ENCODE measurements around the gene FAM111B. TPM values are rescaled to one million over a fixed set of nuclear protein-coding genes. Genes with fewer than 3 reads are reported as not detected.

FAM111B gene
- total RNA-seq, 4 donors from 2014 or later, result 0.37 to 1.7 (median 0.40) TPM

DNA sequence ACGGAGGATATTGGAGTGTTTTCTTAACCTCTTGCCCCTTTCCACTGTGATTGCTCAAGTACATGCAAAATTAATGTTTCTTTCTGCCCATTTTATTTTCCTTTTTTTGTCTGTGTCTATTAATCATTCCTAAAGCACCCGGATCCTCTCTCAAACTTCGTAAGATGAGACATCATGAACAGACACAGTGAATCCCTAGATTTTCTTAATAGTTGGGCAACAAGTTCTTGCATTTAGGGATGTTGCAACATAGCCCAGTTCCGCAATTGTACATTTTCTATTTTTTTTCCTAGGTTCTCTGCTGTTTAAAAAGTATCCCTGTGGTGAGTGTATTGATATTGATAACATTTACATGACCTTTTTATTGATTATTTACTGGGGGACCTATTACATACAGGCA lies 38.5 kb downstream of the FAM111B start:
- H3K36me3 ChIP-seq, result peaks cover 0 to 6% (median 0%) of the 10 kb centered on the region in 4 donors
- TF ChIP-seq POLR2AphosphoS5 (IDR thresholded peaks at IDR 0.05) (peak in 1 of 3 donors; percentile 33), POLR2A (IDR thresholded peaks at IDR 0.05) (no peak)
- no peak for DNase-seq
- H3K27ac ChIP-seq, result peak overlapping the region; percentile 91 to 95 (median 94)
- 44 to 61% methylated on average over 4 of the region's 4 CpGs for WGBS, 2 donors (ENCODE audit: low coverage in 1 of 2)
- peak overlapping the region in 1 of 4 donors; percentile 77 for H3K4me3 ChIP-seq
- intact Hi-C loops (cut with DNase I; ENCODE audit: low total_unique reads), result no loop called here
- no peaks in the 10 kb centered on the region for H3K9me3 ChIP-seq
- in situ Hi-C loops (cut with MboI; ENCODE audit: low pct_ligation_motif_present in 1 of 4, low pct_unique_long_range_greater_than_20kb in 1 of 4, low sequenced_read_pairs in 3 of 4), result loop anchor here in 1 of 4 donors (10.0 kb wide), 1 partner anchor 571 kb away; the partner anchor contains the start of genes LPXN and ZFP91
- peaks cover 0 to 44% (median 22%) of the 10 kb centered on the region in 4 donors for H3K4me1 ChIP-seq
- H3K27me3 ChIP-seq, result no peaks in the 10 kb centered on the region

- no peak for DNase-seq
- no peak overlapping the region for H3K27ac ChIP-seq
- H3K27me3 ChIP-seq, result no peaks in the 10 kb centered on the region
- H3K36me3 ChIP-seq, result peaks cover 0 to 7% (median 3%) of the 10 kb centered on the region in 4 donors
- intact Hi-C loops (cut with DNase I; ENCODE audit: low total_unique reads) (no loop called here), in situ Hi-C loops (cut with MboI; ENCODE audit: low pct_ligation_motif_present in 1 of 4, low pct_unique_long_range_greater_than_20kb in 1 of 4, low sequenced_read_pairs in 3 of 4) (loop anchor here in 1 of 4 donors (25.0 kb wide), 2 partner anchors 136 to 286 kb away; partner anchors contain the start of genes OR5A1 and OR5A2)
- TF ChIP-seq POLR2AphosphoS5 (IDR thresholded peaks at IDR 0.05) (no peak), POLR2A (IDR thresholded peaks at IDR 0.05) (no peak), EP300 (IDR thresholded peaks at IDR 0.05; ENCODE audit: low read depth) (no peak)
- TF ChIP-seq, protein P1, sequence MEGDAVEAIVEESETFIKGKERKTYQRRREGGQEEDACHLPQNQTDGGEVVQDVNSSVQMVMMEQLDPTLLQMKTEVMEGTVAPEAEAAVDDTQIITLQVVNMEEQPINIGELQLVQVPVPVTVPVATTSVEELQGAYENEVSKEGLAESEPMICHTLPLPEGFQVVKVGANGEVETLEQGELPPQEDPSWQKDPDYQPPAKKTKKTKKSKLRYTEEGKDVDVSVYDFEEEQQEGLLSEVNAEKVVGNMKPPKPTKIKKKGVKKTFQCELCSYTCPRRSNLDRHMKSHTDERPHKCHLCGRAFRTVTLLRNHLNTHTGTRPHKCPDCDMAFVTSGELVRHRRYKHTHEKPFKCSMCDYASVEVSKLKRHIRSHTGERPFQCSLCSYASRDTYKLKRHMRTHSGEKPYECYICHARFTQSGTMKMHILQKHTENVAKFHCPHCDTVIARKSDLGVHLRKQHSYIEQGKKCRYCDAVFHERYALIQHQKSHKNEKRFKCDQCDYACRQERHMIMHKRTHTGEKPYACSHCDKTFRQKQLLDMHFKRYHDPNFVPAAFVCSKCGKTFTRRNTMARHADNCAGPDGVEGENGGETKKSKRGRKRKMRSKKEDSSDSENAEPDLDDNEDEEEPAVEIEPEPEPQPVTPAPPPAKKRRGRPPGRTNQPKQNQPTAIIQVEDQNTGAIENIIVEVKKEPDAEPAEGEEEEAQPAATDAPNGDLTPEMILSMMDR (IDR thresholded peaks at IDR 0.05), result no peak
- peaks cover 0 to 6% (median 0%) of the 10 kb centered on the region in 4 donors for H3K4me1 ChIP-seq
- no peak overlapping the region for H3K4me3 ChIP-seq
- H3K9me3 ChIP-seq, result no peaks in the 10 kb centered on the region
- WGBS, 2 donors (ENCODE audit: low coverage in 1 of 2), result 81 to 83% methylated on average over 1 of the region's 1 CpG
These were observed 44.7 kb downstream of the FAM111B start for GRCh38 chr11:59151761-59152160.

GRCh38 chr11:59152312-59152951 lies 45.4 kb downstream of the FAM111B start:
- H3K4me1 ChIP-seq, result no peaks in the 10 kb centered on the region
- WGBS, 2 donors (ENCODE audit: low coverage in 1 of 2), result 68 to 80% methylated on average over 8 of the region's 8 CpGs
- in situ Hi-C loops (cut with MboI; ENCODE audit: low pct_ligation_motif_present in 1 of 4, low pct_unique_long_range_greater_than_20kb in 1 of 4, low sequenced_read_pairs in 3 of 4) (loop anchor here in 1 of 4 donors (25.0 kb wide), 2 partner anchors 135 to 285 kb away; partner anchors contain the start of genes OR5A1 and OR5A2), intact Hi-C loops (cut with DNase I; ENCODE audit: low total_unique reads) (no loop called here)
- no peak overlapping the region for H3K27ac ChIP-seq
- H3K4me3 ChIP-seq, result no peak overlapping the region
- no peaks in the 10 kb centered on the region for H3K27me3 ChIP-seq
- H3K36me3 ChIP-seq, result peaks cover 0 to 7% (median 3%) of the 10 kb centered on the region in 4 donors
- no peaks in the 10 kb centered on the region for H3K9me3 ChIP-seq
- TF ChIP-seq POLR2A (IDR thresholded peaks at IDR 0.05), result no peak
- TF ChIP-seq, protein P1 (IDR thresholded peaks at IDR 0.05), result no peak
- no peak for TF ChIP-seq POLR2AphosphoS5 (IDR thresholded peaks at IDR 0.05)
- no peak for TF ChIP-seq EP300 (IDR thresholded peaks at IDR 0.05; ENCODE audit: low read depth)
- no peak for DNase-seq

GRCh38 chr11:59154610-59155009 lies 47.6 kb downstream of the FAM111B start:
- peaks cover 0 to 7% (median 3%) of the 10 kb centered on the region in 4 donors for H3K36me3 ChIP-seq
- in situ Hi-C loops (cut with MboI; ENCODE audit: low pct_ligation_motif_present in 1 of 4, low pct_unique_long_range_greater_than_20kb in 1 of 4, low sequenced_read_pairs in 3 of 4), result loop anchor here in 1 of 4 donors (25.0 kb wide), 2 partner anchors 133 to 283 kb away; partner anchors contain the start of genes OR5A1 and OR5A2
- no peak overlapping the region for H3K4me3 ChIP-seq
- no peaks in the 10 kb centered on the region for H3K27me3 ChIP-seq
- TF ChIP-seq POLR2AphosphoS5 (IDR thresholded peaks at IDR 0.05) (no peak), EP300 (IDR thresholded peaks at IDR 0.05; ENCODE audit: low read depth) (no peak), POLR2A (IDR thresholded peaks at IDR 0.05) (no peak)
- TF ChIP-seq, protein P1 (IDR thresholded peaks at IDR 0.05), result no peak
- no peaks in the 10 kb centered on the region for H3K4me1 ChIP-seq
- intact Hi-C loops (cut with DNase I; ENCODE audit: low total_unique reads), result no loop called here
- 48 to 63% methylated on average over 4 to 5 of the region's 5 CpGs for WGBS, 2 donors (ENCODE audit: low coverage in 1 of 2)
- H3K27ac ChIP-seq, result no peak overlapping the region
- H3K9me3 ChIP-seq, result no peaks in the 10 kb centered on the region
- DNase-seq, result no peak
